ENCODE data around the gene MICOS13.

MICOS13 gene

GRCh38 chr19:5683177-5683886 is 3.0 kb upstream of the MICOS13 start:
- H3K36me3 Mint-ChIP-seq = no peaks in the 10 kb centered on the region
- no peaks in the 10 kb centered on the region for H3K27me3 Mint-ChIP-seq
- H3K4me1 Mint-ChIP-seq (ENCODE audit: low read depth) = peaks cover 24% of the 10 kb centered on the region
- H3K27ac Mint-ChIP-seq = no peak overlapping the region
- no peaks in the 10 kb centered on the region for H3K9me3 Mint-ChIP-seq (ENCODE audit: low read depth)
- peak overlapping the region; percentile 47 for H3K4me3 Mint-ChIP-seq

- no peaks in the 10 kb centered on the region for H3K9me3 Mint-ChIP-seq (ENCODE audit: low read depth)
- peaks cover 21% of the 10 kb centered on the region for H3K4me1 Mint-ChIP-seq (ENCODE audit: low read depth)
- peak overlapping the region; percentile 64 for H3K27ac Mint-ChIP-seq
- no peaks in the 10 kb centered on the region for H3K36me3 Mint-ChIP-seq
- H3K27me3 Mint-ChIP-seq = no peaks in the 10 kb centered on the region
- H3K4me3 Mint-ChIP-seq = peak overlapping the region; percentile 83
These were observed 1.8 kb upstream of the MICOS13 start for GRCh38 chr19:5682107-5682482.

GRCh38 chr19:5681391-5682106 is 1.2 kb upstream of the MICOS13 start:
- Mint-ChIP-seq H3K4me3 (peak overlapping the region; percentile 83), H3K36me3 (no peaks in the 10 kb centered on the region), H3K4me1 (ENCODE audit: low read depth) (peaks cover 21% of the 10 kb centered on the region), H3K27me3 (no peaks in the 10 kb centered on the region), H3K9me3 (ENCODE audit: low read depth) (no peaks in the 10 kb centered on the region), H3K27ac (peak overlapping the region; percentile 81)

GRCh38 chr19:5680084-5680436 is 256 bp downstream of the MICOS13 start:
- Mint-ChIP-seq H3K4me3 (peak overlapping the region; percentile 96), H3K36me3 (no peaks in the 10 kb centered on the region), H3K4me1 (ENCODE audit: low read depth) (peaks cover 18% of the 10 kb centered on the region), H3K27ac (peak overlapping the region; percentile 97), H3K9me3 (ENCODE audit: low read depth) (no peaks in the 10 kb centered on the region), H3K27me3 (no peaks in the 10 kb centered on the region)

GRCh38 chr19:5679289-5680083 is 830 bp downstream of the MICOS13 start:
- Mint-ChIP-seq H3K4me3 (peak overlapping the region; percentile 96), H3K9me3 (ENCODE audit: low read depth) (no peaks in the 10 kb centered on the region), H3K36me3 (no peaks in the 10 kb centered on the region), H3K27ac (peak overlapping the region; percentile 97), H3K4me1 (ENCODE audit: low read depth) (peaks cover 18% of the 10 kb centered on the region), H3K27me3 (no peaks in the 10 kb centered on the region)

- no peaks in the 10 kb centered on the region for H3K27me3 Mint-ChIP-seq
- H3K27ac Mint-ChIP-seq = no peak overlapping the region
- H3K4me1 Mint-ChIP-seq (ENCODE audit: low read depth) = peaks cover 18% of the 10 kb centered on the region
- H3K9me3 Mint-ChIP-seq (ENCODE audit: low read depth) = no peaks in the 10 kb centered on the region
- no peak overlapping the region for H3K4me3 Mint-ChIP-seq
- no peaks in the 10 kb centered on the region for H3K36me3 Mint-ChIP-seq
These were observed 2.1 kb downstream of the MICOS13 start for GRCh38 chr19:5678071-5678718.

GRCh38 chr19:5677580-5677979 is 2.7 kb downstream of the MICOS13 start:
- H3K9me3 Mint-ChIP-seq (ENCODE audit: low read depth) = no peaks in the 10 kb centered on the region

GRCh38 chr19:5677136-5677535 is 3.2 kb downstream of the MICOS13 start:
- no peak overlapping the region for H3K27ac Mint-ChIP-seq
- no peaks in the 10 kb centered on the region for H3K27me3 Mint-ChIP-seq

More at GRCh38 chr19:5677580-5677979, 2.7 kb downstream of the MICOS13 start:
- Mint-ChIP-seq H3K4me1 (ENCODE audit: low read depth) (peaks cover 16% of the 10 kb centered on the region), H3K27ac (peak overlapping the region; percentile 41), H3K4me3 (no peak overlapping the region), H3K27me3 (no peaks in the 10 kb centered on the region), H3K36me3 (no peaks in the 10 kb centered on the region)

GRCh38 chr19:5676772-5677105 is 3.6 kb downstream of the MICOS13 start:
- Mint-ChIP-seq H3K4me1 (ENCODE audit: low read depth) (peaks cover 12% of the 10 kb centered on the region), H3K27me3 (no peaks in the 10 kb centered on the region), H3K27ac (no peak overlapping the region), H3K36me3 (no peaks in the 10 kb centered on the region), H3K4me3 (no peak overlapping the region), H3K9me3 (ENCODE audit: low read depth) (no peaks in the 10 kb centered on the region)

More at GRCh38 chr19:5677136-5677535, 3.2 kb downstream of the MICOS13 start:
- Mint-ChIP-seq H3K4me1 (ENCODE audit: low read depth) (peaks cover 16% of the 10 kb centered on the region), H3K4me3 (no peak overlapping the region), H3K9me3 (ENCODE audit: low read depth) (no peaks in the 10 kb centered on the region), H3K36me3 (no peaks in the 10 kb centered on the region)

- H3K9me3 Mint-ChIP-seq (ENCODE audit: low read depth) = no peaks in the 10 kb centered on the region
- no peaks in the 10 kb centered on the region for H3K27me3 Mint-ChIP-seq
- no peaks in the 10 kb centered on the region for H3K36me3 Mint-ChIP-seq
- no peak overlapping the region for H3K4me3 Mint-ChIP-seq
- no peak overlapping the region for H3K27ac Mint-ChIP-seq
- H3K4me1 Mint-ChIP-seq (ENCODE audit: low read depth) = peaks cover 8% of the 10 kb centered on the region
These were observed 4.1 kb downstream of the MICOS13 start for GRCh38 chr19:5676105-5676771.

GRCh38 chr19:5674714-5675113 is 5.6 kb downstream of the MICOS13 start:
- Mint-ChIP-seq H3K9me3 (ENCODE audit: low read depth) (no peaks in the 10 kb centered on the region), H3K36me3 (no peaks in the 10 kb centered on the region), H3K27ac (no peak overlapping the region), H3K4me1 (ENCODE audit: low read depth) (peaks cover 4% of the 10 kb centered on the region), H3K4me3 (no peak overlapping the region), H3K27me3 (no peaks in the 10 kb centered on the region)

- Mint-ChIP-seq H3K4me1 (ENCODE audit: low read depth) (no peaks in the 10 kb centered on the region), H3K9me3 (ENCODE audit: low read depth) (no peaks in the 10 kb centered on the region), H3K27ac (no peak overlapping the region), H3K4me3 (no peak overlapping the region), H3K36me3 (no peaks in the 10 kb centered on the region), H3K27me3 (no peaks in the 10 kb centered on the region)
These were observed 6.6 kb downstream of the MICOS13 start for GRCh38 chr19:5673752-5674151.

- Mint-ChIP-seq H3K27me3 (no peaks in the 10 kb centered on the region), H3K4me1 (ENCODE audit: low read depth) (no peaks in the 10 kb centered on the region), H3K36me3 (no peaks in the 10 kb centered on the region), H3K4me3 (no peak overlapping the region), H3K27ac (no peak overlapping the region), H3K9me3 (ENCODE audit: low read depth) (no peaks in the 10 kb centered on the region)
These were observed 7.4 kb downstream of the MICOS13 start for GRCh38 chr19:5672708-5673459.

- H3K36me3 Mint-ChIP-seq = no peaks in the 10 kb centered on the region
- no peaks in the 10 kb centered on the region for H3K27me3 Mint-ChIP-seq
- H3K27ac Mint-ChIP-seq = no peak overlapping the region
- H3K4me1 Mint-ChIP-seq (ENCODE audit: low read depth) = no peaks in the 10 kb centered on the region
- no peak overlapping the region for H3K4me3 Mint-ChIP-seq
- no peaks in the 10 kb centered on the region for H3K9me3 Mint-ChIP-seq (ENCODE audit: low read depth)
These were observed 8.7 kb downstream of the MICOS13 start for GRCh38 chr19:5671600-5671999.

All from activated naive CD8-positive, alpha-beta T cell (primary cell).